ENCODE results near the gene ABCE1.

The ABCE1 gene

GRCh38 chr4:145101091-145101490 lies 3.0 kb downstream of the ABCE1 start:
- TF ChIP-seq ELF4 (IDR thresholded peaks at IDR 0.05), result no peak
- no peak for TF ChIP-seq FOXK2 (IDR thresholded peaks at IDR 0.05)
- no peak for TF ChIP-seq ZNF384 (IDR thresholded peaks at IDR 0.05)
- CTCF ChIA-PET, result no interaction called here

GRCh38 chr4:145102619-145103018 lies 4.5 kb downstream of the ABCE1 start:
- no peak for TF ChIP-seq PKNOX1 (IDR thresholded peaks at IDR 0.05)
- no peak for TF ChIP-seq FOXK2 (IDR thresholded peaks at IDR 0.05)
- TF ChIP-seq BHLHE40 (IDR thresholded peaks at IDR 0.05; ENCODE audit: borderline replicate concordance), result no peak
- no peak for TF ChIP-seq CTBP1 (IDR thresholded peaks at IDR 0.05; ENCODE audit: borderline replicate concordance)
- TF ChIP-seq HDGF (IDR thresholded peaks at IDR 0.05; ENCODE audit: borderline replicate concordance), result no peak
- no peak for TF ChIP-seq NFRKB (IDR thresholded peaks at IDR 0.05)
- TF ChIP-seq LEF1 (IDR thresholded peaks at IDR 0.05; ENCODE audit: borderline replicate concordance), result no peak
- no peak for TF ChIP-seq FOXM1 (IDR thresholded peaks at IDR 0.05; ENCODE audit: borderline replicate concordance)
- TF ChIP-seq SP1 (IDR thresholded peaks at IDR 0.05), result no peak
- TF ChIP-seq SUZ12 (IDR thresholded peaks at IDR 0.05), result no peak
- TF ChIP-seq L3MBTL2 (conservative IDR thresholded peaks at IDR 0.05), result no peak
- TF ChIP-seq ARNT (IDR thresholded peaks at IDR 0.05), result no peak
- no peak for TF ChIP-seq ELF4 (IDR thresholded peaks at IDR 0.05)
- no peak for TF ChIP-seq ZNF384 (IDR thresholded peaks at IDR 0.05)
- no peak for TF ChIP-seq FOXA1 (IDR thresholded peaks at IDR 0.05)
- ChIA-PET CTCF (no interaction called here), POLR2A (no interaction called here)
- DNase-seq (ENCODE audit: extremely low spot score), result no peak

More at GRCh38 chr4:145101091-145101490, 3.0 kb downstream of the ABCE1 start:
- POLR2A ChIA-PET, result no interaction called here
- DNase-seq (ENCODE audit: extremely low spot score), result no peak

GRCh38 chr4:145103496-145103895 lies 5.4 kb downstream of the ABCE1 start:
- ChIA-PET POLR2A (no interaction called here), CTCF (no interaction called here)
- no peak for DNase-seq (ENCODE audit: extremely low spot score)
- TF ChIP-seq L3MBTL2 (conservative IDR thresholded peaks at IDR 0.05) (no peak), PKNOX1 (IDR thresholded peaks at IDR 0.05) (no peak), SUZ12 (IDR thresholded peaks at IDR 0.05) (no peak), LEF1 (IDR thresholded peaks at IDR 0.05; ENCODE audit: borderline replicate concordance) (no peak), ELF4 (IDR thresholded peaks at IDR 0.05) (no peak), HDGF (IDR thresholded peaks at IDR 0.05; ENCODE audit: borderline replicate concordance) (no peak), TARDBP (IDR thresholded peaks at IDR 0.05) (no peak), CTBP1 (IDR thresholded peaks at IDR 0.05; ENCODE audit: borderline replicate concordance) (no peak), SP1 (IDR thresholded peaks at IDR 0.05) (no peak), FOXA1 (IDR thresholded peaks at IDR 0.05) (no peak), ZNF384 (IDR thresholded peaks at IDR 0.05) (no peak), NFRKB (IDR thresholded peaks at IDR 0.05) (no peak), FOXK2 (IDR thresholded peaks at IDR 0.05) (no peak), ARNT (IDR thresholded peaks at IDR 0.05) (no peak)

- ChIA-PET POLR2A (interaction anchor here (1.0 kb wide), 1 partner anchor 9 kb away, joined by 3 read pairs; the partner anchor contains the start of genes ABCE1 and ANAPC10), CTCF (no interaction called here)
- TF ChIP-seq BHLHE40 (IDR thresholded peaks at IDR 0.05; ENCODE audit: borderline replicate concordance) (no peak), FOXM1 (IDR thresholded peaks at IDR 0.05; ENCODE audit: borderline replicate concordance) (no peak), ELF4 (IDR thresholded peaks at IDR 0.05) (no peak), ZNF384 (IDR thresholded peaks at IDR 0.05) (no peak), PKNOX1 (IDR thresholded peaks at IDR 0.05) (no peak), FOXA1 (IDR thresholded peaks at IDR 0.05) (no peak), HDGF (IDR thresholded peaks at IDR 0.05; ENCODE audit: borderline replicate concordance) (no peak), SP1 (IDR thresholded peaks at IDR 0.05) (no peak), ARNT (IDR thresholded peaks at IDR 0.05) (no peak), LEF1 (IDR thresholded peaks at IDR 0.05; ENCODE audit: borderline replicate concordance) (no peak), NFRKB (IDR thresholded peaks at IDR 0.05) (no peak), FOXK2 (IDR thresholded peaks at IDR 0.05) (no peak), L3MBTL2 (conservative IDR thresholded peaks at IDR 0.05) (no peak), TARDBP (IDR thresholded peaks at IDR 0.05) (no peak), SUZ12 (IDR thresholded peaks at IDR 0.05) (no peak), CTBP1 (IDR thresholded peaks at IDR 0.05; ENCODE audit: borderline replicate concordance) (no peak)
- DNase-seq (ENCODE audit: extremely low spot score), result no peak
Observed at GRCh38 chr4:145107126-145107525, 9.0 kb downstream of the ABCE1 start.

- no peak for DNase-seq (ENCODE audit: extremely low spot score)
- POLR2A ChIA-PET, result interaction anchor here (1.9 kb wide), 1 partner anchor 10 kb away, joined by 7 read pairs; the partner anchor contains the start of genes ABCE1 and ANAPC10
- no peak for TF ChIP-seq SUZ12 (IDR thresholded peaks at IDR 0.05)
- no peak for TF ChIP-seq FOXM1 (IDR thresholded peaks at IDR 0.05; ENCODE audit: borderline replicate concordance)
- TF ChIP-seq FOXK2 (IDR thresholded peaks at IDR 0.05), result no peak
- TF ChIP-seq ELF4 (IDR thresholded peaks at IDR 0.05), result no peak
- TF ChIP-seq ZNF384 (IDR thresholded peaks at IDR 0.05), result no peak
- TF ChIP-seq NFRKB (IDR thresholded peaks at IDR 0.05), result no peak
- no peak for TF ChIP-seq HDGF (IDR thresholded peaks at IDR 0.05; ENCODE audit: borderline replicate concordance)
- no peak for TF ChIP-seq FOXA1 (IDR thresholded peaks at IDR 0.05)
- no peak for TF ChIP-seq CTBP1 (IDR thresholded peaks at IDR 0.05; ENCODE audit: borderline replicate concordance)
- no peak for TF ChIP-seq L3MBTL2 (conservative IDR thresholded peaks at IDR 0.05)
- no peak for TF ChIP-seq LEF1 (IDR thresholded peaks at IDR 0.05; ENCODE audit: borderline replicate concordance)
- CTCF ChIA-PET, result no interaction called here
Observed at GRCh38 chr4:145108128-145108527, 10.0 kb downstream of the ABCE1 start.

- TF ChIP-seq PKNOX1 (IDR thresholded peaks at IDR 0.05) (no peak), FOXA1 (IDR thresholded peaks at IDR 0.05) (no peak), LEF1 (IDR thresholded peaks at IDR 0.05; ENCODE audit: borderline replicate concordance) (no peak), SUZ12 (IDR thresholded peaks at IDR 0.05) (no peak), ELF4 (IDR thresholded peaks at IDR 0.05) (no peak), L3MBTL2 (conservative IDR thresholded peaks at IDR 0.05) (no peak), TARDBP (IDR thresholded peaks at IDR 0.05) (no peak), HDGF (IDR thresholded peaks at IDR 0.05; ENCODE audit: borderline replicate concordance) (no peak), ZNF384 (IDR thresholded peaks at IDR 0.05) (no peak), ARNT (IDR thresholded peaks at IDR 0.05) (no peak), FOXM1 (IDR thresholded peaks at IDR 0.05; ENCODE audit: borderline replicate concordance) (no peak), FOXK2 (IDR thresholded peaks at IDR 0.05) (no peak), NFRKB (IDR thresholded peaks at IDR 0.05) (no peak), CTBP1 (IDR thresholded peaks at IDR 0.05; ENCODE audit: borderline replicate concordance) (no peak), SP1 (IDR thresholded peaks at IDR 0.05) (no peak)
- no peak for DNase-seq (ENCODE audit: extremely low spot score)
- POLR2A ChIA-PET, result no interaction called here
- CTCF ChIA-PET, result no interaction called here
Observed at GRCh38 chr4:145125396-145125795, 27.3 kb downstream of the ABCE1 start.
